IPS-18a (cell line): ENCODE data around the gene DQX1.

ENCODE experiments used
- H3K27ac ChIP-seq: one replicate; pipeline ENCODE4 v1.5.1; 2013; ENCODE audit warnings: low read length
- H3K27me3 ChIP-seq: one replicate; pipeline ENCODE4 v1.6.1; 2013; ENCODE audit warnings: mild to moderate bottlenecking, low read length; ENCODE audit not compliant: control insufficient read depth, insufficient read depth
- H3K36me3 ChIP-seq: one replicate; pipeline ENCODE4 v1.6.1; 2013; ENCODE audit warnings: low read depth, low read length; ENCODE audit not compliant: control insufficient read depth
- H3K4me1 ChIP-seq: one replicate; pipeline ENCODE4 v1.6.1; 2013; ENCODE audit warnings: low read depth, low read length; ENCODE audit not compliant: control insufficient read depth
- H3K4me3 ChIP-seq: one replicate; pipeline ENCODE4 v1.5.1; 2013; ENCODE audit warnings: low read length
- H3K9ac ChIP-seq: one replicate; pipeline ENCODE4 v1.6.1; 2013; ENCODE audit warnings: mild to moderate bottlenecking, low read length, moderate library complexity
- H3K9me3 ChIP-seq: one replicate; pipeline ENCODE4 v1.6.1; 2013; ENCODE audit warnings: low read depth, low read length; ENCODE audit not compliant: control insufficient read depth

Gene DQX1

DNA sequence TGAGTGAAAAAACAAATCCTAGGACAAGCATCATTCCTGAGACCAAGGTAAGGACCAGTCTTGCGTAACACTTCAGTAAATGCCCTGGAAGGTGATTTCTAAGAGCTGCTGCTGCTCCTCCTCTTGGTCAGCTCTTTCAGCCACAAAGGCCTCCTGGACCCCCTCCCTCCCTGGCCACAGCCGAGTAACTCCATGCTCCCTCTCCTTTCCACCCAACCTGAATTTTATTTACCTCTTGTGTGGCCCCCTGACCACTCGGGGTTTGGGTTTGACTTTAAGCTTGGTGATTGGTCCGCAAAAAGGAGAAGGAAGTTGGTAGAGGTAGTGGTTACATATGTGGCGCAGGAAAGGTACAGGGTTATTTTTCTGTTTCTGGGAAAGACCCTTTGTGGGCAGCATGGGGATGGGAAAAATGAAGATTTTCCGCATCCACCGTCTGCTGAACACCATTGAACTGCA, 12.9 kb upstream of the DQX1 start:
- Histone ChIP-seq H3K27me3 (no peaks in the 10 kb centered on the region), H3K36me3 (peaks cover 10% of the 10 kb centered on the region), H3K4me3 (no peak overlapping the region), H3K9me3 (no peaks in the 10 kb centered on the region), H3K9ac (no peak overlapping the region), H3K4me1 (no peaks in the 10 kb centered on the region), H3K27ac (no peak overlapping the region)

DNA sequence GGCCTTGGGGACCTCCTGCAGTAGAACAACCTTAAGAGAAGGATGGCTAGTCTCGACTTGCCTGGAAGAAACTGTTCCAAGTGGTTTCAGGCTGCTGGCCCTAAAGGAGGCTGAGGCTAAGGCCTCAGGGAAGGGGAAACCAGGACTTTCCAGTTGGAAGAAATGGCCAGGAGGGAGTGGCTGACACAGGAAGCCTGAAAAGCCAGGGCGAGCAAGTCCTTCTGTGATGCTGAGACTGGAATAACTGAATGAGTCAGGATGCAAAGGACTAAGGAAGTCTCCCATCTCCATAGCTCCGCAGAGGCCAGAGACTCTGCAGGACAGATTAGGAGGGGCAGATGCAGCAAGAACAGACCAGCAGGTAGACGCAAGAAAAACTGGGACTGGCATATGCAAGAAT, 11.1 kb upstream of the DQX1 start:
- Histone ChIP-seq H3K9ac (no peak overlapping the region), H3K27me3 (no peaks in the 10 kb centered on the region), H3K9me3 (no peaks in the 10 kb centered on the region), H3K4me1 (no peaks in the 10 kb centered on the region), H3K36me3 (peaks cover 22% of the 10 kb centered on the region), H3K4me3 (no peak overlapping the region), H3K27ac (no peak overlapping the region)

DNA sequence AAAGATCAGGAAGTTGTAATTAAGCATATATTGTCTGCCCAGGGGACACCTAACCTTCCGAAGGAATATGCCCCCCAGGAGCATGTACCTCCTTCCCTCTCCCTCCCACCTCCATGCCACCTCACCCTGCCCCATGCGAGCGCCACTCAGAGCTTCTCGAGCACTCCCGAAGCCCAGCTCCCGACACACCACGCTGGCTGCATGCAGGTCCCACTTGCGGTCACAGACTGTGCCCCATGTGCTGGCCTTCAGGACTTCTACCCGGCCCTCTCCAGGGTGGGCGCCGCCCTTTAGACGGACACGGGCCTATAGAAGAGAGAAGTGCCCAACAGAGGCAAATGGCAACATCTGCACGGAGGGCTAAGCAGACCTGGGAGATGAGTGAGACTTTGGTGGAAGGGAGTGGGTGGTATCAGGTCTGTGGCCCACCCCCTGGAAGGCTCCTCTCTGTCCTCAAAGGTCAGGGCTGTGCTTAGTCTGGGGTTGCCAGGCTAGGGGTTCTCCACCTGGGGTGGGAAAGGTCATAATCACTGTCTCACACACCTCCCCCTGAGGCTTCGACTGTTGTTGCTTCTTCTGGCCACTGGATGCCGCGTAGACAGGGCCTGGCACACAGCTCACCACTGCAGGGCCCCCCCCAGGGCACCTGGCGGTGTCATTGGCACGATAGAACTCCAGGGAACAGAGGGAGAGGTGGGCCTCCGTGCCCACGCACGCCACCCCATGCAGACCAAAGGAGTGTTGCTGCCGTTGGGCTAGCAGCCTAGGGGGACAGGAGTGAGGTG, 10.3 kb upstream of the DQX1 start:
- Histone ChIP-seq H3K9me3 (no peaks in the 10 kb centered on the region), H3K27ac (no peak overlapping the region), H3K4me1 (no peaks in the 10 kb centered on the region), H3K27me3 (no peaks in the 10 kb centered on the region), H3K36me3 (peaks cover 22% of the 10 kb centered on the region), H3K4me3 (no peak overlapping the region), H3K9ac (no peak overlapping the region)

DNA sequence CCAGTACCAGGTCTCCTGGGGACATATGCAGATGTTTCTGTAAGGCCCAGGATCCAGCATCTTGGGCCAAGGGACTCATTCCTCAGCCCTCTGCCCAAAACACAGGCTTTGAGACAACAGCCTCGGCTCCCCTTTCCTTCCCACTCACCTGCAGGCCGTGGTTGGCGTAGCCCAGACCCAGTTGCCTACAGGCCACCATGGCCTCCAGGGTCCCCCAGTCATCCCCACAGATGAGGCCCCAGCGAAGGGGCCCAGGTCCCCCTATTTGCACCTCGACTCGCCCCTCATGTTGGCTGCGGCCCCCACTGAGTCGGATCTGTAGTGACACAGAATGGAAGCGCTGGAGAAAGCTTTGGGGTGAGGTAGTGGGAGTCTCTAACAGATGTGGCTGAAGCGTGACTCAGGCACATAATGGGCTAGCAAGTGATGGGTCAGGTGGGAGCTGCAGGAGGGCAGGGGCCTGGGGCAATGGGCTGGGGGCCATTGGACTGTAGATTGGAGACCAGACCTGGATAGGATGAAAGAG, 9.5 kb upstream of the DQX1 start:
- Histone ChIP-seq H3K4me3 (no peak overlapping the region), H3K36me3 (peaks cover 22% of the 10 kb centered on the region), H3K9me3 (no peaks in the 10 kb centered on the region), H3K9ac (no peak overlapping the region), H3K27ac (no peak overlapping the region), H3K27me3 (no peaks in the 10 kb centered on the region), H3K4me1 (no peaks in the 10 kb centered on the region)

DNA sequence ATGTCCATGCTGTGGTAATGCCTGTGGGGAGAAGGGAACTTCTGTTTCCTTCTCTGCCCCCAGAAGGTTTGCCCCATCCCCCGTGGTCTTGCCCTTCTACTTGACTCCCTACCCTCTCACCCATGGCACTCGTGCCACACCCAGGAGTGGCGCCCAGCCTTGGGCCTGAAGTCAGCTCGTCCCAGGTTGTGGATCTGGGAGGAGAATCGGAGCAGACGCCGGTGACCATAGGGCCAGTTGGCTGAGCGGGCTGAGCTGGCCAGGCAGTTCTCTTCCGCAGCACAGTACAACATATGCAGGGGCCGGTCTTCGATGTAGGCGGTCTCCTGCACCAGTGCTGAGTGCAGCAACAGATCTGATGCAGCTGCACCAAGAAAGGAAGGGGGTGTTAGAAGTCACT, 8.4 kb upstream of the DQX1 start:
- Histone ChIP-seq H3K27me3 (no peaks in the 10 kb centered on the region), H3K4me3 (no peak overlapping the region), H3K27ac (no peak overlapping the region), H3K9ac (no peak overlapping the region), H3K36me3 (peaks cover 22% of the 10 kb centered on the region), H3K4me1 (no peaks in the 10 kb centered on the region), H3K9me3 (no peaks in the 10 kb centered on the region)

DNA sequence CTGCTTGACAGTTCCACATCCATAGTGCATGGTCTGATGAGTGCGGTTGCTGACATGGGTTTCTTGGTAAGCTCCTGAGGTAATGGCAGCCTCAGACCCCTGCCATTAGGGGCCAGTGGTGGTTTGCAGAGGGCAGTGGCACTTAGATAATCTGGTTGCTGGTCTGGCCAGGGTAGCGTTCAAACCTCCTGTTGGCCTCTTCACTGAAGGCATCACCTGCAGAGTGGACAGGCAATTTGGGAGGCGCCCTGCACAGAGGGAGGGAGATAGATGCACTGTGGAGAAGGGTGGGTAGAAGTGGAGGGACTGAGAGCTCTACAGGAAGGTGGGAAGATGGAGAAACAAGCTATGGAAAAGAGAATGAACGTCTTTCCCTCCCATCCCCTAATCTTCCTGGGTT, 7.4 kb upstream of the DQX1 start:
- H3K4me3 ChIP-seq: no peak overlapping the region
- no peak overlapping the region for H3K9ac ChIP-seq
- no peaks in the 10 kb centered on the region for H3K9me3 ChIP-seq
- H3K36me3 ChIP-seq: peaks cover 22% of the 10 kb centered on the region
- H3K4me1 ChIP-seq: no peaks in the 10 kb centered on the region
- H3K27me3 ChIP-seq: no peaks in the 10 kb centered on the region
- H3K27ac ChIP-seq: no peak overlapping the region

DNA sequence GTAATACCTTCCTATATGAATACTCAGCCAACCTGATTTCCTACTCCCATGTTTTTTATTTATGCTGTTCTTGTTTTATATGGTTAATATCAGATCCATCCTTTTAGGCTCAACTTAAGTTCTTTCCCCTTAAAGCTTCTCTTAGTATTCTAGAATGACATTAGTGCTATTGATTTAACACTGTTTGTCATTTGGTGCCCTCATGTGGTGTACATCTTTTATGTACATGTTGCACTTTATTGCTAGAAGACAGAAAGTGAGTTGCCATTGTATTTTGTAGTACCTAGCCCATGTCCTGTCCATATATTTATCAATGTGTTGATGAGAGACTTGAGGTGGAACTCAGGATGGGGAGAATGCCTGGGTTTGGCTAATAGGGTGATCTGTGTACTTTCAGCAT, 6.2 kb upstream of the DQX1 start:
- H3K4me3 ChIP-seq: no peak overlapping the region
- peaks cover 26% of the 10 kb centered on the region for H3K36me3 ChIP-seq
- H3K9ac ChIP-seq: no peak overlapping the region

DNA sequence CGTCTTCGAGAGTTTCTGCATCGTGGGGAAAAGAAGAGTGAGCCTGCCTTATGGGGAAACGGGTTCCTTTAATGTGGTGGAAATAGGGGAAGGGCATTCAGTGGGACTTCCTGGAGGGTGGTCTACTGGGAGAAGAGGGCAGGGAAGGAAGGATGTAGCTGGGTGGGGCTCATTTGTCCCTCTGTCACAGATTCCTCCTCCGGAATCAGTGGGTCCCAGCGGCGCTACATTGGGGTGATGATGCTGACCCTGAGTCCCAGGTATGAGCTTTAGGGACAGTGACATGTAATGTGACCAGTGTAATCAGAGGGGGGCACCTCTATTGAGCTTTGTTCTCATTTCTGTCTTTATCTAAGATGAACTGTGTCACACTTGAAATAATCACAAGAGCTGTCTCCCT, 5.6 kb upstream of the DQX1 start:
- H3K36me3 ChIP-seq: peaks cover 32% of the 10 kb centered on the region
- no peak overlapping the region for H3K27ac ChIP-seq
- no peak overlapping the region for H3K9ac ChIP-seq
- H3K4me3 ChIP-seq: no peak overlapping the region
- H3K4me1 ChIP-seq: no peaks in the 10 kb centered on the region
- H3K27me3 ChIP-seq: no peaks in the 10 kb centered on the region
- no peaks in the 10 kb centered on the region for H3K9me3 ChIP-seq

More for the DNA sequence above, 6.2 kb upstream of the DQX1 start:
- Histone ChIP-seq H3K27me3 (no peaks in the 10 kb centered on the region), H3K27ac (no peak overlapping the region), H3K9me3 (no peaks in the 10 kb centered on the region), H3K4me1 (no peaks in the 10 kb centered on the region)

DNA sequence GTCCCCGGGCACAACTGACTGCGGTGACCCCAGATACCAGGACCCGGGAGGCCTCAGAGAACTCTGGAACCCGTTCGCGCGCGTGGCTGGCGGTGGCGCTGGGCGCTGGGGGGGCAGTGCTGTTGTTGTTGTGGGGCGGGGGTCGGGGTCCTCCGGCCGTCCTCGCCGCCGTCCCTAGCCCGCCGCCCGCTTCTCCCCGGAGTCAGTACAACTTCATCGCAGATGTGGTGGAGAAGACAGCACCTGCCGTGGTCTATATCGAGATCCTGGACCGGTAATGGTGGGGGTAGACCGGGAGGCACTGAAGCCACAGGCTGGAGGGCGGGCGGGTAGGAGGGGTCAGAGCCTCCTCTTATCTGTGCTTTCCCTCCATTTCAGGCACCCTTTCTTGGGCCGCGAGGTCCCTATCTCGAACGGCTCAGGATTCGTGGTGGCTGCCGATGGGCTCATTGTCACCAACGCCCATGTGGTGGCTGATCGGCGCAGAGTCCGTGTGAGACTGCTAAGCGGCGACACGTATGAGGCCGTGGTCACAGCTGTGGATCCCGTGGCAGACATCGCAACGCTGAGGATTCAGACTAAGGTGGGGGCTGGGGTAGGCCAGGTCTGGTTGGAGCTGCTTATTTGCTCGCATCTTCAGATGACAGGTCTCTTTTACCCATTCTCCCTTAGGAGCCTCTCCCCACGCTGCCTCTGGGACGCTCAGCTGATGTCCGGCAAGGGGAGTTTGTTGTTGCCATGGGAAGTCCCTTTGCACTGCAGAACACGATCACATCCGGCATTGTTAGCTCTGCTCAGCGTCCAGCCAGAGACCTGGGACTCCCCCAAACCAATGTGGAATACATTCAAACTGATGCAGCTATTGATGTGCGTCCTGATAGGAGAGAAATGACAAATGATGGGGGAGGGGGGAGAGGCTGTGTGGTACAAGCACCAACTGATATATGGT, 4.5 kb upstream of the DQX1 start:
- Histone ChIP-seq H3K4me3 (peak overlapping the region; percentile 98), H3K27me3 (no peaks in the 10 kb centered on the region), H3K36me3 (peaks cover 33% of the 10 kb centered on the region)

DNA sequence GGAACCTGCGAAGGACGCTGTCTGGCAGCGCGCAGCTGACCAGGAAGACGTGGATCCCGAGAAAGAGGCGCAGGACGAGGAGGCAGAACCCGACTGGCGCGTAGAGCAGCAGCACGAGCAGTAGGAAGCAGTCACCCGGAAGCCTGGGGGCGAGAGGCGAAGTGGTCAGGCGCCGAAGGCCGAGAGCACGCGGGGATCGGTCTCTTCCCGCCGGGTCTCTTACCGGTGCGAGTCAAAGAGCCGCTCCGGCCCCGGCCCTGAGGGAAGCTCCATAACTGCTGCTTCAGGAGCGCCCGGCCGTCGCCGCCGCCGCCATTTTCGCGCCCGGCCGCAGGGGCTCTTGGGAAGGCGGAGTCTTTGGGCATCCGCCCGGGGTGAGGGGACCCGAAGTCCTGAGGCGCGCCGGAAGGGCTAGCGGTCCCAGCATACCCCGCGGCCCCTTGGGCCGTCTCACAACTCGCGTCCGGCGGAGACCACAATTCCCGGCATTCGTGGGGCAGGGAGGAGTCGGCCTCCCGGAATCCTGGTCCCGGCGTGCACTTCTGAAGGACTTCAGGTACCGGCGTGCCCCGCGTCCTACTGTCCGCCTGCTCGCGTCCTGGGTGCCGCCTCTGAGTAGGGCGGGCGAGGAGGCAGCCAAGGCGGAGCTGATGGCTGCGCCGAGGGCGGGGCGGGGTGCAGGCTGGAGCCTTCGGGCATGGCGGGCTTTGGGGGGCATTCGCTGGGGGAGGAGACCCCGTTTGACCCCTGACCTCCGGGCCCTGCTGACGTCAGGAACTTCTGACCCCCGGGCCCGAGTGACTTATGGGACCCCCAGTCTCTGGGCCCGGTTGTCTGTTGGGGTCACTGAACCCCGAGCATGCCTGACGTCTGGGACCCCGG, 3.6 kb upstream of the DQX1 start, which contains the start of the genes AUP1 and HTRA2:
AUP1 (minus strand) TSS at position 350 of the 882 bp plus-strand sequence; CDS start at position 273, 77 bp downstream.
HTRA2 (plus strand) TSS at position 577 of the 882 bp plus-strand sequence; CDS start at position 651, 74 bp downstream.
- Histone ChIP-seq H3K36me3 (peaks cover 33% of the 10 kb centered on the region), H3K27me3 (no peaks in the 10 kb centered on the region), H3K27ac (peak within 1 kb of the TSS; percentile 88), H3K9me3 (no peaks in the 10 kb centered on the region), H3K9ac (peak within 1 kb of the TSS; percentile 94), H3K4me3 (peak within 1 kb of the TSS; percentile 98), H3K4me1 (no peaks in the 10 kb centered on the region)

More for the DNA sequence above, 4.5 kb upstream of the DQX1 start:
- Histone ChIP-seq H3K9me3 (no peaks in the 10 kb centered on the region), H3K9ac (peak overlapping the region; percentile 64), H3K4me1 (no peaks in the 10 kb centered on the region), H3K27ac (no peak overlapping the region)
